HG03558 (cell line): ENCODE measurements around the gene CRISP3.
"Not testable (repeated sequence)": the region's sequence is repeated elsewhere in the genome, so short reads cannot be mapped to it uniquely, and the experiment has no call there.

Experiments
- ATAC-seq: cut with Tn5 transposase; IDR thresholded peaks from one replicate; pipeline ENCODE4 v1.9.1; 2021; ENCODE audit warnings: moderate number of reproducible peaks; ENCODE audit not compliant: unreplicated experiment; ENCODE audit errors: extremely low read depth

CRISP3 gene, protein sequence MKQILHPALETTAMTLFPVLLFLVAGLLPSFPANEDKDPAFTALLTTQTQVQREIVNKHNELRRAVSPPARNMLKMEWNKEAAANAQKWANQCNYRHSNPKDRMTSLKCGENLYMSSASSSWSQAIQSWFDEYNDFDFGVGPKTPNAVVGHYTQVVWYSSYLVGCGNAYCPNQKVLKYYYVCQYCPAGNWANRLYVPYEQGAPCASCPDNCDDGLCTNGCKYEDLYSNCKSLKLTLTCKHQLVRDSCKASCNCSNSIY

DNA sequence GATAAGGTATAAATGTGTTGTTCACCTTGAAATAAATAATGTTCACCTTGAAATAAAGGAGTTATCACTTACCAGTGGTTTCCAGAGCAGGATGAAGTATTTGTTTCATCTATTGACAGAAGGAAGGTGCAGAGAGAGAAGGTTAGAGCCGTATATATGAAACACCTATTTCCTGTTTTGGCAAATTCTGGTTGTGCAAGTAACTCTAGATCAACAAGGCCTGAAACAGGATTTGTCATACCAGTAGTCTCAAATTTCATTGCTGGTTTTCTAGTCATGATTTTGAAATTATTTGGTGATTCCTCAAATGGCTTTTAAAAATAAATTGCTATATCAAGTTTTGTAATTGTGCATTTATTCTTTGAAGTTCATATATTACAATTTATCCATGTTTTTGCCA is at the start of gene CRISP3:
TSS of gene CRISP3 (minus strand) at position 130 of the 400 bp plus-strand sequence. CDS start at position 109, 21 bp downstream.
- no peak for ATAC-seq

DNA sequence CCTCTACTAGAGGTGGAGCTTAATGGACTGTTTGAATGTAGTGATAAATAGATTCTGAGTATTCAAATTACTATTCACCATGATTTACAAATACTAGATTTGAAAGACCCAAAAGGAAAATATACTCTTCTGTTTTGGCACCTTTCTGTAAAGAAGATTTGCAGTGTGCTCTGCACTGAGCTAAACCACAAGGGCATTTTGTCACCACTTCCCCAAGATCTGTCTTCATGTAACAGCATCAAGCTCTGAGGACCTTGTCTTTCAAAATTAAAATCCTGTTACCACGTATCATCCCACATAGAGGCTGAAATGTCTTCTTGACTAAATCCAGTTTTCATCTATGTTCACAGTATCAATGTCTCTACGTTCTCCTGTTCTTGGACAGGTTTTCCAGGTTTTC is 46.2 kb upstream of the CRISP3 start:
- no peak for ATAC-seq

DNA sequence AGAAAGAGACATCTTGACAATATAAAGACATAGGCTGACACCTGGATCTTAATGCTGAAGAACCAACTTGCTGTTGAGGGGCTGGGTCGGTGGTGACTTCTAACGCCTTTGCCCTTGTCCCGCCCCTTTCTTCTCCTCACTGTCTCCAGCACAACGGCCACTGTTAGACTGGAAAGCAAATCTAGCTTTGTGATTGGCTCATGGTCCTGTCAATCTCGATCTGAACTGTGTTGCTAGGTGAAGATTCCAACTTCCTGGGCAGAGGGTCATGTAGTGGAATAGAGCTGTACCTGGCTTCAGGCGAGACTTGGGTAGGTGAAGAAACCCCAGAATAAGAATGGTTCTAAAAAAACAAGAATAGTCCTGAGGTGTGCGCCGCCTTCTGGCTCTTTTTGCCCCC is 43.0 kb upstream of the CRISP3 start, which contains the start of gene PGK2:
TSS of gene PGK2 (minus strand) at position 110 of the 400 bp plus-strand sequence. CDS start at position 12, 98 bp downstream.
- ATAC-seq, result no peak

DNA sequence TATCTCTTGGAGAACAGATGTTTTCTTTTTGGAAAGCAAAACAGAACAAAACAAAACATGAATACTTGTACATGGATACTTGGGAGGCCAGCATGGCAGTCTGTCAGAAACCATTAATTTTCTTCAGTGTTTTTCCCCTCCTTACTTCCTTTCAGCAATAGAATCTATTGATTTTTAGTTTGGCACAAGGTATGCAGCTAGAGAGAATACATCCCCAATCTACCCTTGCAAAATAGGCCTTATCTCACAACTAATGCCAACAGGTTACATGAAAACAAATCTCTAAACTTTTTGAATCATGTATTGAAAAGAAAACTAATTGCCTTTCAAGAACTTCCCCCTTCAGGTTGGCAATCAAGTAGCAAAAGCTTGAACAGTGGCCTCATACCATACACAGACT is 40.1 kb upstream of the CRISP3 start:
- ATAC-seq, result no peak

DNA sequence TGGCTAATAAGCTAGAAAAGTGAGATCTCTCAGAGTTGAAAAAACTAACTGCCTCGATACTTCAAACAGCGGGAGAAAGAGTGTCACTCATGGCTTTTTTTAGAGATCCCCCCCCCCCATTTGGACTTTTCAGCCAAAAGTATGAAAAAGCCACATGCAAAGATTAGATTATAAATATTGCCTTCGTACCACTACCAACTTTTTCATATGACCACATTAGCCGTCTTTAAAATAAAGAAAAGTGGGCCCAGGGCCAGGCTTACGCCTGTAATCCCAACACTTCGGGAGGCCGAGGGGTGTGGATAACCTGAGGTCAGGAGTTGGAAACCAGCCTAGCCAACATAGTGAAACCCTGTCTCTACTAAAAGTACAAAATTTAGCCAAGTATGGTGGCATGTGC is 38.5 kb upstream of the CRISP3 start:
- no peak for ATAC-seq

DNA sequence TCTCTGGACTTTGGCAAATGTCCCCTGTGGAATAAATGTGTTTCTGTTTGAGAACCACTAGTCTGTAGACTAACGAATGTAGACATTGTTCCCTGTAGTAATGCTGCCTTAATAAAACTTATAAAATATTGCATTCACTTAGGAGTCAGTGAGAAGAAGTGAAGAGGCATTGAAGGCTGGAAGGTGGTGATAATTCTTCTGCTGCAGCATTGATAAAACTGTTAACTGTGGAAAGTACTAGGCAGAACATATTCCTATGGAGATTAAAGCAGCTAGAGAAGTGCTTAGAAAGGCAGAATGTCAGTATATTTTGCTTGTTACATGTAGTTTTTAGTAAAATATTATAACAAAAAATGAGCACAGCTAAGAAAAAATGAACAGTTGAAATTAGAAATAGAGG is 38.1 kb upstream of the CRISP3 start:
- no peak for ATAC-seq

DNA sequence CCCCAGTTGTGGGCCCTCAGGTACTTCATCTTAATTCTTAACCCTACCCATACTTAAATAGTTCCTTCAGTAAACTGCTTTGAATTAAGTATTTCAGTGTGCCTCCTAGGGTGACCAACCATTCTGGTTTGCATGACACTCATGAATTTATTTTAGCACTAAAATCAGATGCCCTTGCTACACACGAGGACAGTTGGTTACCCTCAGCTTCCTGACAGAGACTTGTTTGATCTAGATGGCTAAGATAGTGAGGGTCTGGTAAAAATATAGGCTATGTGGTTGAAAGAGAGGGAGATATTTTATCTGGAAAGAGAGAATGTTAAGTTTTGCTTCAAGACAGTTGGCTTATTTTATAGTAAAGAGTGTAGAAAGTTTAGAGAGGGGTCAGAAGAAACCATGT is 32.3 kb upstream of the CRISP3 start:
- ATAC-seq, result no peak

DNA sequence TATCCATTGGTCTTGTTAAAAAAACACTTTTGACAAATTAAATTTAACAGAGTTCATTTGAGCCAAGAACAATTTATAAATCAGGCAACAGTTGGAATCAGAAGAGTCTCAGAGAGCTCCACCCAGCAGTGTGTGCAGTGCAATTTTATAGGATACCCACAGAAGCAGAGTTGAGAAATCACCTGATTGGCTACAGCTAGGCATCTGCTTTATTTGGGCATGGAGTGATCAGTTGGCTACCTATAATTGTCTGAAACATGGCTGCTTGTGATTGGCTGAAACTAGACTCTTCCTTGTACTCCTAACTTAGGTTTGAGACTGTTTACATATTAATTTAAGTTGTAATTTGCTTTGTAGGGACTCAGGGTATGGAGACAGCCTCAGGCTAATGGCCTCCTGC is 30.9 kb upstream of the CRISP3 start:
- no peak for ATAC-seq

DNA sequence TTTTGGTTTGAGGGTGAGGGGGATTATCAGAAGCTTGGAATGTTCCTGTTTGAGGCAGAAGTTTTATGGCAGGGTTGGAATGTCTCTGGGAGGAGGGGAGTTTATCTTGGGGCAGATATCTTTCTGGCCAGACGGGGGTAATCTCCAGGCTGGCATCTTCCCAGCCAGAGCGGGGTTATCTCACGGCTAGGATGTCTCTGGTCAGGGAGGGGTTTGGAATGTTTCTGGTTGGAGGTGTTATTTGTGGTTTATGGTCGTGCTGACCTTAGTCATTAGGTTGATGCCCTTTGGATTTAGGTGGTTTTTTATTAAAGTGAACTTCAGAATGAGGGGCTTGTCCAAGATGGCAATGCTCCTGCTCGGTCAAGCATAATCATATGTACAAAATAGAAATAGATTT is 28.1 kb upstream of the CRISP3 start:
- ATAC-seq, result no peak

DNA sequence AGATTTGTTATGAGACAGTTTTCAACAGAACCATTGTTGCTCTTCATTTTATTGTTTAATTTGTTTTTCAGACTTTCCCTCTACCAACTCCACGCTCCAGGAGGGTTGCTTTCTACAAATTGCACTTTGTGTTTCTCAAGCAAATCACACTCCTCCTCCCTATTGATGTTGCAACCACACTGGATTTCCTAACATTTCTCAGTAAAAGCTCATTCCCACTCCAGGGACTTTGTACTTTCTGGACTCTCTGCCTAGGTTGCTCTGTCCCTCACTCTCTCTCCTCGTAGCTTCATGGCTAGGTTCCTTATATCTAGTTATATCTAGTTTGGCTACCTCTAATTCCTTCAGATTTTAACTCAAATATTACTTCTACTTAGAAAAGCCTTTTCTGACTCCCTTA is 22.6 kb upstream of the CRISP3 start:
- ATAC-seq, result no peak

DNA sequence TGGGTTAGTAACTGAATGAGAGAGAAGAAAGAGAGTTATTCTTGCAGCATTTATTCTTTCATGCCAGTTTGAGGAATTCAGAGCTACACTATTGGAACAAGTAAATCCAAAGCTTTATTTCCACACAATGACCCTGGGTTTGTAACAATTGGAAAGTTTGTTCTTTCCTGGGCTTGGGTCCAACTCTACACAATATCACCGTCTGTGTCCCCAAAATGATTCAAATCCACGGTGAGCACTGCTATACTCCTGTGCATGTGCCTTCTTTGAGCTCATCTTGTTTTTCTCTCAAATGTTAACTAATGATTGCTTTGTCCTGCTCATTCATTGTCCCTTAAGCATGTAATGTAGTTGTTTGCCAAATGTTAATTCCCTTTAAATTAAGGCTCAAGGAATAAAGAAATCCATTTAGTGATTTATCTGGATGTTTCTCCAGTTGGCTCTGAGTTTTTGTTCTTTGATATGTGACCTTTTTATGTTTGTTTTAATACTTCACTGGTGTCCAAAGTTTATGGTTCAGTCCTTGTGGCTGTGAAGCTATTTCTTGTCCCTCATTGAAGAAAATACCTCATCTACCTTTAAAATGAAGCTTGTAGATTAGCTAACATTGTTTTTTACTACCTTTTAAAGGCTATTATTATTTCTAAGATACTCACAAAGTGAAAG is 20.5 kb upstream of the CRISP3 start:
- ATAC-seq, result no peak

DNA sequence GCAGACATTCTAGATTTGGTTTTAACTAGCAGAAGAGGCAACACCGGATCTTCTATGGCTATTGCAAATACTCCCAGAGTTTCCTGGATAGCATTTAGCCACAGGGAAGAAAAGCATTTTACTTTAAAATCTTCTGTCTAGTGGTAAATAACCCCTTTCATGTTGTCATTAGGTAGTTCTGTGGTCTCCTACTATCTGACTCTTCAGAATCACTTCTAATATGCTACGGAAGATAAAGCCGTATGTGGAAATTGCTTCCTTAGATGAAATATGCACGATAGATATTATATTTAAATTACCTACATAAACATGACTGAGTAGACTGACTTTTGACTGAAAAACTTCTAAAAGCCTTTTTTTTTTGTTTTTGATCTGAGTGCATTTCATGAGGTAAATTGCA is 759 bp downstream of the CRISP3 start:
- ATAC-seq, result no peak

DNA sequence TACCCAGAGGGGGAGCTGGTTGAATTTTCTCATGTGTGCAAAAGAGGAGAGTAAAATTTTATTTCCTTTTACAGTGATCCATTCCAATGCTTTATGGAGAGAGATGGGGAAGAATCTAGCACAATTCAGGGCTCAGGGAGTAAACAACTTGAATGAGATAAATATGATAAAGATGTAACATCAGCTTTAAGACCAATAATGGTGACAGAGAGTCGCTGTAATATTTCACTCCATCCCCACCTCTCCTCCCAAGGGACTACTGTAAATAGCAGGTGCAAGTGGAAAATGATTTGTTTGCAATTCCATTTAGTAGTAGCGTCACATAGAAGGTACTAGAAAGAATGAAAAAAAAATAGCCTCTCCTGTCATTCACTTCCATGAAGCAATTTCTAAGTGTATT is 4.8 kb downstream of the CRISP3 start:
- ATAC-seq, result no peak

DNA sequence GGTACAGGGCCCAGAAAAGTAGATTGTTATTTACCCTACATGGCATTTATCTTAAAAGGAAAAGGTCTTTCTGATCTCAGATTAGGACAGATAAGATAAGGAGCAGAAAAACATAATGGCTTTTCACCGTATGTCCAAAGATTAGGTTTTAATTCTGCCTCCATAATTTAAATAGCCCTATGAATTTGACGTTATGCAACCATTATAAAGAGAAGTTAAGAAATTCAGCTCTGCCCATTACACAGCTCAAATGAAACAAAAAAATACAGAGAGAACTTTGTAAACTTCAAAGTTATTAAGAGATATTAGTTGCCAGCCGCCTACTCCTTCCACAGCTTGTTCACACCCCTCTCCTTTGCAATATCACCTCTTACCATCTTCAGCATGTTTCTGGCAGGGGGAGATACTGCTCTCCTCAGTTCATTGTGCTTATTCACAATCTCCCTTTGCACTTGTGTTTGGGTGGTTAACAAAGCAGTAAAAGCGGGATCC is 8.1 kb downstream of the CRISP3 start:
- ATAC-seq, result no peak

DNA sequence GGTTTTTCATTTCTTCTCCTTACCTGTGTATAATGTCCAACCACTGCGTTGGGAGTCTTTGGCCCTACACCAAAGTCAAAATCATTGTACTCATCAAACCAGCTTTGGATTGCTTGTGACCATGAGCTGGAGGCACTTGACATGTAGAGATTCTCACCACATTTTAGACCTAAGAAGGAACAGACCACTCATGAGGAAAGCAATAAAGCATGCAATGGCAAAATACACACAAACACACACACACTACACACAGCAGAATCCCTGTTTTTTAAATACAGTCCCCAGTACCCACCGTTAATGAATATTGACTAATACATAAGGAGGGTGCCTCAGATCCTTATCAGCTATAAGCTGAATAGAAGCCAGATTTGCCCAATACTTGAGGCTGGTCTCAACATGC is 10.5 kb downstream of the CRISP3 start:
- ATAC-seq, result no peak

DNA sequence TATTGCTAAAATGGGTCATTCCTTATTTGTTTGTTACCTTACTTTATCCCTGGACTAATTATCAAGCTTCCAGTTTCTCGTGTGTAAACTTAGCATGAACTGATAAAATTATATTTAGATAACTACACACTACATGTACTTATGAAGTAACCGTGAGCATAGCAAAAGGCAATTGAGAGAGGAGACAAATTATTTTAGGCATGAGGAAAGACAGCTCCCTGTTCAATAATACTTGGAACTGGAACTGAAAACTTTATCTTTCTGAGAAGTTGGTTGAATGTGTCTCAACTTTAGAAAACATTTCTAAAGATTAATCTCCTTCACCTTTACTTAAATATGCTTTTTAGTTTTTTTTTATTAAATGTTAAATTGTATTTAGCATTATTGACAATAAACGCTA is 11.4 kb downstream of the CRISP3 start:
- no peak for ATAC-seq

DNA sequence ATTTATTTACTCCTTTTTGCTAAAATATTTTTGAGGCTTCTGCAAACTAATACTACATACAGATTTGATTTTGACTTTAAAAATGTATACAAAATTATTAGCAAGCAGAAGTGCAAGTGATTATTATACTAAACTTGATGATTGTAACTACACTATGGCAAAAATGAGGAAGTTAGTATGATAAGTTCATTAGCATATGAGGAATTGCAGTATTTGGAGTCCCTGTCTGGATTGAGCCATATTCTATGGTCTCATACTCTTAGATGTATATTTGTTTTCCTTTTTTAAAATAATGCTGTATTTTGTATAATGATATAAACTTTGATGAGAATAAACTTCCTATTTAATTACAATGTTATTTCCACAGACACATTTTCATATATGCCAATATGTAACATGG is 13.9 kb downstream of the CRISP3 start:
- no peak for ATAC-seq

DNA sequence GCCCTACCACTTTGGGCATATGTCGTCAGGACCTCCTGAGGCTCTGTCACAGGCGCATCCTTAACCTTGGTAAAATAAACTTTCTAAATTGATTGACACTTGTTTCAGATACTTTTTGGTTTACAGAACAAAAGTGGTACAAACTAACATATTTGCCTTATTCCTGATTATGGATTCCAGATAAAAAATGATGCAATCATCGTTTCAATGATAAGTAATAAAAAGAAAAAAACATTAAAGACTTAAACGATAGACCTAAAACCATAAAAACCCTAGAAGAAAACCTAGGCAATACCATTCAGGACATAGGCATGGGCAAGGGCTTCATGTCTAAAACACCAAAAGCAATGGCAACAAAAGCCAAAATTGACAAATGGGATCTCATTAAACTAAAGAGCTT is 20.3 kb downstream of the CRISP3 start:
- not testable (repeated sequence) for ATAC-seq

DNA sequence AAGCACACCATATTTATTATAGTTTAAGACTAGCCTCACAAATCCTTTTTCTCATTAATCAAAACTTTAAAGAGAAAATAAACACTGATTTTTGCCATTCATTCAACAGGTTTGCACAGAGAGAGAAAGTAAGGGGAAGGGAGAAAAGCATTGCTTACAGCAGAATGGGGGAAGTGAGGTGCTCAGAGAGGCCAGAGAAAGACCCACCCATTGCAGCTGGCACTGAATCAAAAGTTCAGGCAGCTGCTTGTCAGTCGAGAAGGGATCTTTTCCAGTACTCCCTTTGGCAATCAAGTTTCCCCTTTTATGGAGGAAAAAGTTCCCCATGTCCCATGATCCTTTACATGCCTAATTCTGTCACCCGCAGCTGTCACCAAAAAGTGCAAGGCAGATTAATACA is 22.9 kb downstream of the CRISP3 start:
- no peak for ATAC-seq

DNA sequence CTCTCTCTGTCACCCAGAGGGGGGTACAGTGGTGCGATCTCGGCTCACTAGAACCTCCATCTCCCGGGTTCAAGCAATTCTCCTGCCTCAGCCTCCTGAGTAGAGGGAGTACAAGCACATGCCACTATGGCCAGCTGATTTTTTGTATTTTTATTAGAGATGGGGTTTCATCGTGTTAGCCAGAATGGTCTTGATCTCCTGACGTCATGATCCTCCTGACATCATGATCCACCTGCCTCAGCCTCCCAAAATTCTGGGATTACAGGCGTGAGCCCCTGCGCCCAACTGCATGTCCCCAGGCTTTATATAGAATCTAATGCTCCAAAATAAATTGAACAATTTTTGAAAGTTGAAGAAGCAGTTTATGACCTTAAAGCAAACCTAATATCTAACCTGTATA is 23.8 kb downstream of the CRISP3 start:
- no peak for ATAC-seq

DNA sequence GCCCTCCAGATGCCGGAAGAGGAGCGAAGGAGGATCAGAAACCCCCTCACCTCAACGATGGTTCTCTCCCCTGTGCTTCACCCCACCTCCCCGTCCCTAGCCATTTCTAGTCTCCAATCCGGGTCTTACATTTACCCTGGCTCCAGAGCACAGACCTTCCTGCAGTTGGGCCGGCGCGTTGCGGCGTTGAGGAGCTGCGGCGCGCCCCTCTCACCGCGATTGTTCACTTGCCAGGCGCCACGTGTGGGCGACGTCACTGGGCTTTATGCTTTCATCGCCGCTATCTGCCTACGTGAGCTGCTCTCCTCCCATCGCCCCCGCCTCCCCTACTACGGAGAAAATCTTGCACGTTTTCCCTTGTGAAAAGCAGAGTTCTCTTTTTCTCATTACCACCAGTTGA is 30.8 kb downstream of the CRISP3 start, which contains the start of gene CRISP2:
TSS of gene CRISP2 (minus strand) at position 198 of the 400 bp plus-strand sequence. CDS start 4,347 bp downstream, outside the sequence.
- no peak for ATAC-seq

DNA sequence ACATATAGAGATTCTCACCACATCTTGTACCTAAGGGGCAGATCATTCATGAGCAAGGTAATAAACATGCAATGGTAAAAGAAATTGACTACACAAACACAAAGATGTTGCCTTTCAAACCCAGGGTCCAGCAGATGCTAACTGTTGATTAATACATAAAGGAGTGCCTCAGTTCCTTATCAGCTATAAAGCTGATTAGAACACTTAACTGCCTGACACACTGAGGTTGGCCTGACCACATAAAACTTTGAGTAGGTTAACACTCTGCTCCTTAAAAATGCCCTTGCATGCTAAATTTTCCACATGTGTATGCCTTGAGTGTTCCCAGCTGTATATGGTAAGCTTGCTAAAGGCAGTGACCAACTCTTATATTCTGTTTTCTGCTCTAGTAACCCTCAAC is 45.7 kb downstream of the CRISP3 start:
- no peak for ATAC-seq
